ENCODE measurements around the gene PTPRD. TPM values are rescaled to one million over a fixed set of nuclear protein-coding genes. Genes with fewer than 3 reads are reported as not detected.

The PTPRD gene
- total RNA-seq, 4 donors from 2014 or later = 85.8 to 169 (median 135) TPM

GRCh38 chr9:9819886-9820285 is 792.9 kb downstream of the PTPRD start:
- DNase-seq = no peak
- Histone ChIP-seq H3K36me3 (no peaks in the 10 kb centered on the region), H3K27me3 (no peaks in the 10 kb centered on the region), H3K9me3 (no peaks in the 10 kb centered on the region), H3K4me3 (no peak overlapping the region), H3K27ac (no peak overlapping the region), H3K4me1 (no peaks in the 10 kb centered on the region)
- no peak for TF ChIP-seq CTCF (IDR thresholded peaks at IDR 0.05)
- TF ChIP-seq POLR2A (IDR thresholded peaks at IDR 0.05) = no peak

GRCh38 chr9:9817176-9817575 is 795.6 kb downstream of the PTPRD start:
- no peaks in the 10 kb centered on the region for H3K9me3 ChIP-seq
- H3K36me3 ChIP-seq = no peaks in the 10 kb centered on the region
- H3K4me1 ChIP-seq = no peaks in the 10 kb centered on the region
- DNase-seq = no peak
- TF ChIP-seq CTCF (IDR thresholded peaks at IDR 0.05) (no peak), POLR2A (IDR thresholded peaks at IDR 0.05) (no peak)
- no peak overlapping the region for H3K27ac ChIP-seq
- no peaks in the 10 kb centered on the region for H3K27me3 ChIP-seq
- H3K4me3 ChIP-seq = no peak overlapping the region

- H3K27me3 ChIP-seq = no peaks in the 10 kb centered on the region
- no peaks in the 10 kb centered on the region for H3K36me3 ChIP-seq
- no peak for DNase-seq
- TF ChIP-seq CTCF (IDR thresholded peaks at IDR 0.05) (no peak), POLR2A (IDR thresholded peaks at IDR 0.05) (no peak)
- no peaks in the 10 kb centered on the region for H3K4me1 ChIP-seq
- H3K27ac ChIP-seq = no peak overlapping the region
- H3K4me3 ChIP-seq = no peak overlapping the region
- H3K9me3 ChIP-seq = no peaks in the 10 kb centered on the region
These were observed 808.7 kb downstream of the PTPRD start for GRCh38 chr9:9804109-9804508.

- no peaks in the 10 kb centered on the region for H3K27me3 ChIP-seq
- H3K36me3 ChIP-seq = no peaks in the 10 kb centered on the region
- no peaks in the 10 kb centered on the region for H3K9me3 ChIP-seq
- no peak for DNase-seq
- no peaks in the 10 kb centered on the region for H3K4me1 ChIP-seq
- H3K4me3 ChIP-seq = no peak overlapping the region
- H3K27ac ChIP-seq = no peak overlapping the region
- TF ChIP-seq POLR2A (IDR thresholded peaks at IDR 0.05) (no peak), CTCF (IDR thresholded peaks at IDR 0.05) (no peak)
These were observed 813.5 kb downstream of the PTPRD start for GRCh38 chr9:9799287-9799686.

- no peaks in the 10 kb centered on the region for H3K27me3 ChIP-seq
- no peak overlapping the region for H3K4me3 ChIP-seq
- TF ChIP-seq CTCF (IDR thresholded peaks at IDR 0.05) = no peak
- no peak for TF ChIP-seq POLR2A (IDR thresholded peaks at IDR 0.05)
- H3K36me3 ChIP-seq = no peaks in the 10 kb centered on the region
- H3K27ac ChIP-seq = no peak overlapping the region
- no peaks in the 10 kb centered on the region for H3K4me1 ChIP-seq
- no peak for DNase-seq
- no peaks in the 10 kb centered on the region for H3K9me3 ChIP-seq
These were observed 820.5 kb downstream of the PTPRD start for GRCh38 chr9:9792144-9792857.

GRCh38 chr9:9791611-9792010 is 821.2 kb downstream of the PTPRD start:
- no peak overlapping the region for H3K4me3 ChIP-seq
- no peak for DNase-seq

More at GRCh38 chr9:9791611-9792010, 821.2 kb downstream of the PTPRD start:
- Histone ChIP-seq H3K4me1 (no peaks in the 10 kb centered on the region), H3K27me3 (no peaks in the 10 kb centered on the region), H3K27ac (no peak overlapping the region), H3K36me3 (no peaks in the 10 kb centered on the region), H3K9me3 (no peaks in the 10 kb centered on the region)
- TF ChIP-seq POLR2A (IDR thresholded peaks at IDR 0.05) = no peak
- TF ChIP-seq CTCF (IDR thresholded peaks at IDR 0.05) = no peak

All from Peyer's patch (tissue), 4 donors.